ENCODE results near the gene TESK2. TPM values are rescaled to one million over a fixed set of nuclear protein-coding genes. Genes with fewer than 3 reads are reported as not detected.

The TESK2 gene
- total and polyA plus RNA-seq, 12 donors: 0.77 to 2.6 (median 1.3) TPM

GRCh38 chr1:45429561-45430159 lies 61.3 kb downstream of the TESK2 start:
- H3K4me1 ChIP-seq: peaks cover 0 to 10% (median 0%) of the 10 kb centered on the region in 9 donors
- DNase-seq (no peak), ATAC-seq (no peak)
- intact Hi-C loops (cut with DNase I): no loop called here
- no peak overlapping the region for H3K4me3 ChIP-seq
- H3K27me3 ChIP-seq: no peaks in the 10 kb centered on the region
- no peaks in the 10 kb centered on the region for H3K36me3 ChIP-seq
- WGBS, 2 donors: 39 to 48% methylated on average over 4 of the region's 4 CpGs
- H3K27ac ChIP-seq: no peak overlapping the region
- H3K9me3 ChIP-seq: no peaks in the 10 kb centered on the region
- no peak for TF ChIP-seq CTCF (IDR thresholded peaks at IDR 0.05)

- ATAC-seq (no peak), DNase-seq (no peak)
- Histone ChIP-seq H3K4me1 (no peaks in the 10 kb centered on the region), H3K27me3 (no peaks in the 10 kb centered on the region), H3K36me3 (peaks cover 0 to 3% (median 0%) of the 10 kb centered on the region in 9 donors), H3K27ac (no peak overlapping the region), H3K9me3 (peaks cover 0 to 8% (median 0%) of the 10 kb centered on the region in 11 donors), H3K4me3 (no peak overlapping the region)
- no peak for TF ChIP-seq CTCF (IDR thresholded peaks at IDR 0.05)
- 68 to 82% methylated on average over 4 of the region's 4 CpGs for WGBS, 2 donors
- intact Hi-C loops (cut with DNase I): no loop called here
Observed at GRCh38 chr1:45423906-45424678, 66.9 kb downstream of the TESK2 start.

- no peak for ATAC-seq
- TF ChIP-seq CTCF (IDR thresholded peaks at IDR 0.05): no peak
- peaks cover 0 to 8% (median 0%) of the 10 kb centered on the region in 11 donors for H3K9me3 ChIP-seq
- no peaks in the 10 kb centered on the region for H3K4me1 ChIP-seq
- no peaks in the 10 kb centered on the region for H3K27me3 ChIP-seq
- 98 to 100% methylated on average over 2 of the region's 2 CpGs for WGBS, 2 donors
- intact Hi-C loops (cut with DNase I): no loop called here
- DNase-seq: no peak
- H3K4me3 ChIP-seq: no peak overlapping the region
- no peak overlapping the region for H3K27ac ChIP-seq
- peaks cover 0 to 3% (median 0%) of the 10 kb centered on the region in 9 donors for H3K36me3 ChIP-seq
Observed at GRCh38 chr1:45421935-45422334, 69.0 kb downstream of the TESK2 start.

GRCh38 chr1:45414746-45415145 lies 76.2 kb downstream of the TESK2 start:
- no peaks in the 10 kb centered on the region for H3K9me3 ChIP-seq

More at GRCh38 chr1:45414746-45415145, 76.2 kb downstream of the TESK2 start:
- ATAC-seq (no peak), DNase-seq (no peak)
- no peaks in the 10 kb centered on the region for H3K27me3 ChIP-seq
- H3K4me1 ChIP-seq: no peaks in the 10 kb centered on the region
- WGBS, 2 donors: 75 to 79% methylated on average over 6 of the region's 6 CpGs
- H3K27ac ChIP-seq: no peak overlapping the region
- no peaks in the 10 kb centered on the region for H3K36me3 ChIP-seq
- intact Hi-C loops (cut with DNase I): no loop called here
- H3K4me3 ChIP-seq: no peak overlapping the region
- no peak for TF ChIP-seq CTCF (IDR thresholded peaks at IDR 0.05)

All from heart right ventricle (tissue), 16 donors.